ENCODE results near the gene CARD16.

The CARD16 gene

GRCh38 chr11:104991994-104992393 is 53.1 kb downstream of the CARD16 start:
- H3K27ac Mint-ChIP-seq: no peak overlapping the region

More at GRCh38 chr11:104991994-104992393, 53.1 kb downstream of the CARD16 start:
- peaks cover 2% of the 10 kb centered on the region for H3K36me3 Mint-ChIP-seq (ENCODE audit: low read depth)
- peaks cover 11% of the 10 kb centered on the region for H3K9me3 Mint-ChIP-seq
- no peak overlapping the region for H3K4me3 Mint-ChIP-seq
- H3K27me3 Mint-ChIP-seq (ENCODE audit: low read depth): peaks cover 26% of the 10 kb centered on the region
- H3K4me1 Mint-ChIP-seq (ENCODE audit: low read depth): peaks cover 2% of the 10 kb centered on the region
